Endothelial cell of umbilical vein (primary cell): ENCODE results near the gene HCLS1.

Experiments used
- CTCF ChIP-seq, 2 donors: IDR thresholded peaks; 1 replicate in 1 of 2; 2 replicates in 1 of 2; pipeline ENCODE4 v1.5.1; 2011; ENCODE audit warnings: low read length in 2 of 2, mild to moderate bottlenecking in 2 of 2, moderate library complexity in 2 of 2, control low read depth in 1 of 2, inconsistent platforms in 1 of 2, low read depth in 1 of 2; ENCODE audit not compliant: insufficient read depth in 1 of 2; ENCODE audit errors: extremely low read depth in 1 of 2
- EZH2 ChIP-seq: IDR thresholded peaks from 2 replicates; pipeline ENCODE4 v1.6.1; 2012; ENCODE audit warnings: borderline replicate concordance, low read depth, mild to moderate bottlenecking, moderate library complexity, low read length, inconsistent platforms; ENCODE audit not compliant: severe bottlenecking
- FOS ChIP-seq: IDR thresholded peaks from 2 replicates; pipeline ENCODE4 v1.6.1; 2011; ENCODE audit warnings: mild to moderate bottlenecking, low read length, moderate library complexity, borderline replicate concordance; ENCODE audit not compliant: insufficient read depth
- GATA2 ChIP-seq: IDR thresholded peaks from 2 replicates; pipeline ENCODE4 v1.7.0; 2011; ENCODE audit warnings: low read depth, mild to moderate bottlenecking, moderate library complexity, mixed read lengths, low read length; ENCODE audit not compliant: insufficient read length, insufficient read depth
- JUN ChIP-seq: IDR thresholded peaks from 2 replicates; pipeline ENCODE4 v1.6.1; 2011; ENCODE audit warnings: borderline replicate concordance, low read depth; ENCODE audit not compliant: insufficient read length, insufficient read depth
- MAX ChIP-seq: IDR thresholded peaks from 2 replicates; pipeline ENCODE4 v1.6.1; 2011; ENCODE audit not compliant: insufficient read depth, insufficient read length
- MYC ChIP-seq: IDR thresholded peaks from one replicate; pipeline ENCODE4 v1.6.1; 2011; ENCODE audit warnings: mild to moderate bottlenecking, low read depth, low read length
- POLR2A ChIP-seq: IDR thresholded peaks from 2 replicates; pipeline ENCODE4 v1.6.1; 2012; ENCODE audit warnings: low read depth, mild to moderate bottlenecking, control low read depth, low read length
- POLR2AphosphoS5 ChIP-seq: IDR thresholded peaks from 2 replicates; pipeline ENCODE4 v1.6.1; 2012; ENCODE audit warnings: low read depth, mild to moderate bottlenecking, control low read depth, low read length, moderate library complexity; ENCODE audit not compliant: insufficient read depth

GRCh38 chr3:121692010-121692699 is 31.5 kb upstream of the HCLS1 start:
- TF ChIP-seq POLR2A (no peak), CTCF (IDR thresholded peaks at IDR 0.05; ENCODE audit: extremely low read depth in 1 of 2, insufficient read depth in 1 of 2, low read depth in 1 of 2, low read length in 2 of 2) (no peak), POLR2AphosphoS5 (no peak), MAX (no peak), EZH2 (no peak), JUN (no peak), MYC (no peak), FOS (no peak), GATA2 (no peak)
